GM23338 (cell line): Measurements from ENCODE around the gene CD69. TPM values are rescaled to one million over a fixed set of nuclear protein-coding genes. Genes with fewer than 3 reads are reported as not detected.

Experiments used
- ATAC-seq: fragments of 200-7000 bp; cut with Tn5 transposase; 3 replicates; pipeline ENCODE4 v1.9.1; 2020
- DNase-seq: peaks from one replicate; pipeline ENCODE4 v3.0.0-alpha.2; 2015; ENCODE audit warnings: low spot score
- H2AFZ ChIP-seq: fragments of 200-600 bp; sonication (generic); 2 replicates; pipeline ENCODE4 v1.8.0; 2016; ENCODE audit warnings: antibody characterized with exemption, mild to moderate bottlenecking, moderate library complexity
- H3F3A ChIP-seq: fragments of 200-600 bp; sonication (generic); replicated peaks from 2 replicates; pipeline ENCODE4 v1.8.0; 2017; ENCODE audit warnings: antibody characterized with exemption, mixed run types, low read depth
- H3K27ac ChIP-seq: fragments of 200-600 bp; sonication (generic); 2 replicates; pipeline ENCODE4 v1.6.1; 2016; ENCODE audit warnings: low read depth
- H3K27me3 ChIP-seq: fragments of 200-600 bp; sonication (generic); 2 replicates; pipeline ENCODE4 v1.8.0; 2016; ENCODE audit warnings: mild to moderate bottlenecking, mixed run types, moderate library complexity; ENCODE audit not compliant: insufficient read depth
- H3K36me3 ChIP-seq: fragments of 200-600 bp; sonication (generic); 2 replicates; pipeline ENCODE4 v1.8.0; 2016; ENCODE audit warnings: mild to moderate bottlenecking; ENCODE audit not compliant: insufficient read depth
- H3K4me1 ChIP-seq: fragments of 200-600 bp; sonication (generic); 2 replicates; pipeline ENCODE4 v1.8.0; 2016; ENCODE audit warnings: mild to moderate bottlenecking, moderate library complexity; ENCODE audit not compliant: insufficient read depth
- H3K4me2 ChIP-seq: fragments of 200-600 bp; sonication (generic); 2 replicates; pipeline ENCODE4 v1.7.1; 2017; ENCODE audit warnings: mixed run types
- H3K4me3 ChIP-seq: fragments of 200-600 bp; sonication (generic); 2 replicates; pipeline ENCODE4 v1.6.1; 2016; ENCODE audit warnings: mixed run types
- H3K79me2 ChIP-seq: fragments of 200-600 bp; sonication (generic); replicated peaks from 2 replicates; pipeline ENCODE4 v1.8.0; 2017; ENCODE audit warnings: mild to moderate bottlenecking; ENCODE audit not compliant: insufficient read depth
- H3K9me2 ChIP-seq: fragments of 200-600 bp; sonication (generic); 2 replicates; pipeline ENCODE4 v1.8.0; 2017; ENCODE audit not compliant: insufficient read depth
- H4K20me1 ChIP-seq: fragments of 200-600 bp; sonication (generic); replicated peaks from 2 replicates; pipeline ENCODE4 v1.8.0; 2017; ENCODE audit warnings: mild to moderate bottlenecking; ENCODE audit not compliant: insufficient read depth
- H3K27ac Mint-ChIP-seq: 2 replicates; pipeline ENCODE4 v1.8.0; 2020; ENCODE audit warnings: inconsistent platforms, mild to moderate bottlenecking, moderate library complexity, mixed read lengths
- H3K27me3 Mint-ChIP-seq: 3 replicates; pipeline ENCODE4 v1.8.0; 2022; ENCODE audit warnings: low read depth, mild to moderate bottlenecking, moderate library complexity, mixed read lengths, inconsistent platforms; ENCODE audit not compliant: insufficient read depth, poor library complexity
- H3K36me3 Mint-ChIP-seq: 3 replicates; pipeline ENCODE4 v1.8.0; 2021; ENCODE audit warnings: low read depth, mild to moderate bottlenecking, inconsistent platforms, moderate library complexity, mixed read lengths
- H3K4me1 Mint-ChIP-seq: 3 replicates; pipeline ENCODE4 v1.8.0; 2020; ENCODE audit warnings: mild to moderate bottlenecking, inconsistent platforms, mixed read lengths
- H3K4me3 Mint-ChIP-seq: 3 replicates; pipeline ENCODE4 v1.8.0; 2021; ENCODE audit warnings: moderate library complexity, mild to moderate bottlenecking, inconsistent platforms, mixed read lengths
- H3K9me3 Mint-ChIP-seq: 3 replicates; pipeline ENCODE4 v1.8.0; 2020; ENCODE audit warnings: moderate library complexity, mild to moderate bottlenecking, inconsistent platforms, mixed read lengths
- CREB1 ChIP-seq: fragments of 250-450 bp; sonication (Bioruptor Pico); IDR thresholded peaks from 2 replicates; pipeline ENCODE4 v1.5.0; 2020; ENCODE audit warnings: low read depth, mild to moderate bottlenecking, moderate library complexity
- EZH2 ChIP-seq: fragments of 200-600 bp; sonication (generic); IDR thresholded peaks from one replicate; pipeline ENCODE4 v1.8.0; 2017; ENCODE audit warnings: antibody characterized with exemption, mild to moderate bottlenecking, low read depth; ENCODE audit not compliant: unreplicated experiment
- EZH2phosphoT487 ChIP-seq: fragments of 200-600 bp; sonication (generic); IDR thresholded peaks from one replicate; pipeline ENCODE4 v1.8.1; 2018; ENCODE audit warnings: antibody characterized with exemption; ENCODE audit not compliant: unreplicated experiment
- JUNB ChIP-seq: IDR thresholded peaks from one replicate; pipeline ENCODE4 v1.6.1; 2016; ENCODE audit warnings: antibody characterized with exemption; ENCODE audit not compliant: unreplicated experiment
- ZNF114 ChIP-seq: fragments of 250-450 bp; sonication (Bioruptor Pico); IDR thresholded peaks from 2 replicates; pipeline ENCODE4 v1.5.0; 2020; ENCODE audit warnings: mild to moderate bottlenecking, moderate library complexity
- polyA plus RNA-seq: library from polyadenylated mRNA; unstranded; fragments of >200 nt; fragmentation: Nextera tagmentation; extraction: Ambion mirVana; gene quantifications from 2 replicates; pipeline ENCODE4 v1.2.1, GENCODE V29; 2016
- total RNA-seq: library from RNA; depleted of rRNA; stranded (reverse); fragments of >200 nt; shearing (Covaris generic); gene quantifications from 2 replicates; pipeline ENCODE4 v1.2.3, GENCODE V29; 2014
- TF ChIP-seq, protein P1 (sequence below): fragments of 250-450 bp; sonication (Bioruptor Pico); IDR thresholded peaks from 2 replicates; pipeline ENCODE4 v1.5.0; 2020; ENCODE audit warnings: mild to moderate bottlenecking, moderate library complexity
- TF ChIP-seq, protein P2 (sequence below): IDR thresholded peaks from 2 replicates; pipeline ENCODE4 v1.6.1; 2016; ENCODE audit warnings: antibody characterized with exemption
- TF ChIP-seq, protein P3 (sequence below), 2 experiments: fragments of 200-600 bp in 1 of 2; sonication (generic) in 1 of 2; conservative IDR thresholded peaks; 2 replicates each; pipeline versions ENCODE4 v1.5.1 to v1.6.1; 2016 to 2017; ENCODE audit warnings: antibody characterized with exemption in 2 of 2, low read depth in 2 of 2, mild to moderate bottlenecking in 2 of 2, moderate library complexity in 1 of 2

Gene CD69
- total and polyA plus RNA-seq, 2 experiments from 2014 or later: not detected

DNA sequence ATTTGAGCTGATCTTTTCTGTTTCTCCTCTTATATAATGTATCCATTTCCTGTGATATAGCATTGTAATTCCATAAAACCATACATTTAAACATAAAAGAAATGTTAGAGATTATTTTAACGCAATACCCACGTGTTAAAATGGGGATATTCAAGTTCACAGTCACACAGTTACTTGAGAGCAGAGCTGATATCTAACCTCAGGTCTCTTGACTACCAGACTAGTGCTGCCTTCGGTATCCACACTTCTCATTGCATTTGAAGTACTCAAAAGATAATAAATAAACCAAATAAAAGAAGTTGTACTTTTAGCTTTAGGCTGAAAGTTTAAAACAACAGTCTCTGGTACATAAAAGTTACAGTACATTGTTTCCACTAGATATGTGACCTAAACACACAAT lies 30.7 kb downstream of the CD69 start:
- H3K4me1 Mint-ChIP-seq: no peaks in the 10 kb centered on the region; the same call in 2 of the 3 replicates
- H3K4me3 Mint-ChIP-seq: no peak overlapping the region
- H3K4me1 ChIP-seq: no peaks in the 10 kb centered on the region
- no peaks in the 10 kb centered on the region for H3K36me3 ChIP-seq
- ATAC-seq: no peak
- no peaks in the 10 kb centered on the region for H3F3A ChIP-seq
- H3K9me2 ChIP-seq: no peaks in the 10 kb centered on the region
- no peak overlapping the region for H3K4me2 ChIP-seq
- H3K27ac ChIP-seq: no peak overlapping the region
- no peaks in the 10 kb centered on the region for H3K27me3 ChIP-seq
- H3K4me3 ChIP-seq: no peak overlapping the region
- H3K9me3 Mint-ChIP-seq: no peaks in the 10 kb centered on the region
- H3K27me3 Mint-ChIP-seq: peaks cover 1% of the 10 kb centered on the region
- no peak overlapping the region for H3K27ac Mint-ChIP-seq
- H3K36me3 Mint-ChIP-seq: no peaks in the 10 kb centered on the region
- H2AFZ ChIP-seq: no peak overlapping the region
- no peak for DNase-seq
- no peaks in the 10 kb centered on the region for H3K79me2 ChIP-seq
- H4K20me1 ChIP-seq: no peaks in the 10 kb centered on the region
- TF ChIP-seq EZH2 (no peak), CREB1 (CRISPR knock-in tag) (no peak), ZNF114 (CRISPR knock-in tag) (no peak)

DNA sequence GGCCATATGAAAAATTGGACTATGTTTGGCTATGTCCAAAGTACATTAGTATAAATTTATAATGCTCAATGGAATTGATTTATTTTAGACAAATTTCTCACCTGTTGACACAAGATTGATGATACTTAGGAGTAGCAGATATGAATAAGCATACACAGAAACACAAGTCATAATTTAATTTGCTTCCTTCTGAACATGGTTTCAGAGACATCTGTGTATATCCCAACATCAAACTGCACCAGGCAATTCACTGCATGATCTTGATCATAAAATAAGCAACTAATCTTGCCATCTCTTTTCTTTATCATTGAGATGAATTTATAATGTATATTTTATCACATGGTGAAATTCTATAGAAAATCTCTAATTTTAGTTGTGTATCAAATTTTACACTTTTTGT lies 31.6 kb downstream of the CD69 start:
- DNase-seq (no peak), ATAC-seq (no peak)
- no peak for TF ChIP-seq EZH2
- no peak for TF ChIP-seq ZNF114 (CRISPR knock-in tag)
- TF ChIP-seq, protein P1, sequence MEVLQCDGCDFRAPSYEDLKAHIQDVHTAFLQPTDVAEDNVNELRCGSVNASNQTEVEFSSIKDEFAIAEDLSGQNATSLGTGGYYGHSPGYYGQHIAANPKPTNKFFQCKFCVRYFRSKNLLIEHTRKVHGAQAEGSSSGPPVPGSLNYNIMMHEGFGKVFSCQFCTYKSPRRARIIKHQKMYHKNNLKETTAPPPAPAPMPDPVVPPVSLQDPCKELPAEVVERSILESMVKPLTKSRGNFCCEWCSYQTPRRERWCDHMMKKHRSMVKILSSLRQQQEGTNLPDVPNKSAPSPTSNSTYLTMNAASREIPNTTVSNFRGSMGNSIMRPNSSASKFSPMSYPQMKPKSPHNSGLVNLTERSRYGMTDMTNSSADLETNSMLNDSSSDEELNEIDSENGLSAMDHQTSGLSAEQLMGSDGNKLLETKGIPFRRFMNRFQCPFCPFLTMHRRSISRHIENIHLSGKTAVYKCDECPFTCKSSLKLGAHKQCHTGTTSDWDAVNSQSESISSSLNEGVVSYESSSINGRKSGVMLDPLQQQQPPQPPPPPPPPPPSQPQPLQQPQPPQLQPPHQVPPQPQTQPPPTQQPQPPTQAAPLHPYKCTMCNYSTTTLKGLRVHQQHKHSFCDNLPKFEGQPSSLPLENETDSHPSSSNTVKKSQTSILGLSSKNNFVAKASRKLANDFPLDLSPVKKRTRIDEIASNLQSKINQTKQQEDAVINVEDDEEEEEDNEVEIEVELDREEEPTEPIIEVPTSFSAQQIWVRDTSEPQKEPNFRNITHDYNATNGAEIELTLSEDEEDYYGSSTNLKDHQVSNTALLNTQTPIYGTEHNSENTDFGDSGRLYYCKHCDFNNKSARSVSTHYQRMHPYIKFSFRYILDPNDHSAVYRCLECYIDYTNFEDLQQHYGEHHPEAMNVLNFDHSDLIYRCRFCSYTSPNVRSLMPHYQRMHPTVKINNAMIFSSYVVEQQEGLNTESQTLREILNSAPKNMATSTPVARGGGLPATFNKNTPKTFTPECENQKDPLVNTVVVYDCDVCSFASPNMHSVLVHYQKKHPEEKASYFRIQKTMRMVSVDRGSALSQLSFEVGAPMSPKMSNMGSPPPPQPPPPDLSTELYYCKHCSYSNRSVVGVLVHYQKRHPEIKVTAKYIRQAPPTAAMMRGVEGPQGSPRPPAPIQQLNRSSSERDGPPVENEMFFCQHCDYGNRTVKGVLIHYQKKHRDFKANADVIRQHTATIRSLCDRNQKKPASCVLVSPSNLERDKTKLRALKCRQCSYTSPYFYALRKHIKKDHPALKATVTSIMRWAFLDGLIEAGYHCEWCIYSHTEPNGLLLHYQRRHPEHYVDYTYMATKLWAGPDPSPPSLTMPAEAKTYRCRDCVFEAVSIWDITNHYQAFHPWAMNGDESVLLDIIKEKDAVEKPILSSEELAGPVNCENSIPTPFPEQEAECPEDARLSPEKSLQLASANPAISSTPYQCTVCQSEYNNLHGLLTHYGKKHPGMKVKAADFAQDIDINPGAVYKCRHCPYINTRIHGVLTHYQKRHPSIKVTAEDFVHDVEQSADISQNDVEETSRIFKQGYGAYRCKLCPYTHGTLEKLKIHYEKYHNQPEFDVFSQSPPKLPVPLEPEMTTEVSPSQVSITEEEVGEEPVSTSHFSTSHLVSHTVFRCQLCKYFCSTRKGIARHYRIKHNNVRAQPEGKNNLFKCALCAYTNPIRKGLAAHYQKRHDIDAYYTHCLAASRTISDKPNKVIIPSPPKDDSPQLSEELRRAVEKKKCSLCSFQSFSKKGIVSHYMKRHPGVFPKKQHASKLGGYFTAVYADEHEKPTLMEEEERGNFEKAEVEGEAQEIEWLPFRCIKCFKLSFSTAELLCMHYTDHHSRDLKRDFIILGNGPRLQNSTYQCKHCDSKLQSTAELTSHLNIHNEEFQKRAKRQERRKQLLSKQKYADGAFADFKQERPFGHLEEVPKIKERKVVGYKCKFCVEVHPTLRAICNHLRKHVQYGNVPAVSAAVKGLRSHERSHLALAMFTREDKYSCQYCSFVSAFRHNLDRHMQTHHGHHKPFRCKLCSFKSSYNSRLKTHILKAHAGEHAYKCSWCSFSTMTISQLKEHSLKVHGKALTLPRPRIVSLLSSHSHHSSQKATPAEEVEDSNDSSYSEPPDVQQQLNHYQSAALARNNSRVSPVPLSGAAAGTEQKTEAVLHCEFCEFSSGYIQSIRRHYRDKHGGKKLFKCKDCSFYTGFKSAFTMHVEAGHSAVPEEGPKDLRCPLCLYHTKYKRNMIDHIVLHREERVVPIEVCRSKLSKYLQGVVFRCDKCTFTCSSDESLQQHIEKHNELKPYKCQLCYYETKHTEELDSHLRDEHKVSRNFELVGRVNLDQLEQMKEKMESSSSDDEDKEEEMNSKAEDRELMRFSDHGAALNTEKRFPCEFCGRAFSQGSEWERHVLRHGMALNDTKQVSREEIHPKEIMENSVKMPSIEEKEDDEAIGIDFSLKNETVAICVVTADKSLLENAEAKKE (CRISPR knock-in tag): no peak
- no peak for TF ChIP-seq EZH2phosphoT487
- TF ChIP-seq, protein P2, sequence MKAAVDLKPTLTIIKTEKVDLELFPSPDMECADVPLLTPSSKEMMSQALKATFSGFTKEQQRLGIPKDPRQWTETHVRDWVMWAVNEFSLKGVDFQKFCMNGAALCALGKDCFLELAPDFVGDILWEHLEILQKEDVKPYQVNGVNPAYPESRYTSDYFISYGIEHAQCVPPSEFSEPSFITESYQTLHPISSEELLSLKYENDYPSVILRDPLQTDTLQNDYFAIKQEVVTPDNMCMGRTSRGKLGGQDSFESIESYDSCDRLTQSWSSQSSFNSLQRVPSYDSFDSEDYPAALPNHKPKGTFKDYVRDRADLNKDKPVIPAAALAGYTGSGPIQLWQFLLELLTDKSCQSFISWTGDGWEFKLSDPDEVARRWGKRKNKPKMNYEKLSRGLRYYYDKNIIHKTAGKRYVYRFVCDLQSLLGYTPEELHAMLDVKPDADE: no peak
- TF ChIP-seq, protein P3, sequence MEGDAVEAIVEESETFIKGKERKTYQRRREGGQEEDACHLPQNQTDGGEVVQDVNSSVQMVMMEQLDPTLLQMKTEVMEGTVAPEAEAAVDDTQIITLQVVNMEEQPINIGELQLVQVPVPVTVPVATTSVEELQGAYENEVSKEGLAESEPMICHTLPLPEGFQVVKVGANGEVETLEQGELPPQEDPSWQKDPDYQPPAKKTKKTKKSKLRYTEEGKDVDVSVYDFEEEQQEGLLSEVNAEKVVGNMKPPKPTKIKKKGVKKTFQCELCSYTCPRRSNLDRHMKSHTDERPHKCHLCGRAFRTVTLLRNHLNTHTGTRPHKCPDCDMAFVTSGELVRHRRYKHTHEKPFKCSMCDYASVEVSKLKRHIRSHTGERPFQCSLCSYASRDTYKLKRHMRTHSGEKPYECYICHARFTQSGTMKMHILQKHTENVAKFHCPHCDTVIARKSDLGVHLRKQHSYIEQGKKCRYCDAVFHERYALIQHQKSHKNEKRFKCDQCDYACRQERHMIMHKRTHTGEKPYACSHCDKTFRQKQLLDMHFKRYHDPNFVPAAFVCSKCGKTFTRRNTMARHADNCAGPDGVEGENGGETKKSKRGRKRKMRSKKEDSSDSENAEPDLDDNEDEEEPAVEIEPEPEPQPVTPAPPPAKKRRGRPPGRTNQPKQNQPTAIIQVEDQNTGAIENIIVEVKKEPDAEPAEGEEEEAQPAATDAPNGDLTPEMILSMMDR (conservative IDR thresholded peaks at IDR 0.05; ENCODE audit: low read depth in 2 of 2): no peak
- TF ChIP-seq JUNB: no peak
- peaks cover 1% of the 10 kb centered on the region for H3K27me3 Mint-ChIP-seq
- Histone ChIP-seq H2AFZ (no peak overlapping the region), H3K9me2 (no peaks in the 10 kb centered on the region), H3K4me3 (no peak overlapping the region), H3K4me2 (no peak overlapping the region), H3F3A (no peaks in the 10 kb centered on the region), H3K27me3 (no peaks in the 10 kb centered on the region), H3K4me1 (no peaks in the 10 kb centered on the region), H3K79me2 (no peaks in the 10 kb centered on the region), H3K36me3 (no peaks in the 10 kb centered on the region), H4K20me1 (no peaks in the 10 kb centered on the region), H3K27ac (no peak overlapping the region)
- H3K36me3 Mint-ChIP-seq: no peaks in the 10 kb centered on the region
- H3K9me3 Mint-ChIP-seq: no peaks in the 10 kb centered on the region
- no peaks in the 10 kb centered on the region; the same call in 2 of the 3 replicates for H3K4me1 Mint-ChIP-seq
- H3K27ac Mint-ChIP-seq: no peak overlapping the region
- H3K4me3 Mint-ChIP-seq: no peak overlapping the region
